NCI-H1048 (cell line): Measurements from ENCODE around the gene RABL3.
"Not testable (repeated sequence)": the region's sequence is repeated elsewhere in the genome, so short reads cannot be mapped to it uniquely, and the experiment has no call there.

ENCODE experiments used
- DNase-seq: peaks from one replicate; lab custom pipeline; 2025; lab: John Stamatoyannopoulos, UW

RABL3 gene

GRCh38 chr3:120682095-120682681, 60.1 kb downstream of the RABL3 start, which contains the start of gene HGD:
TSS of gene HGD (minus strand) at chr3:120682239. CDS start at chr3:120682111, 128 bp downstream.
- no peak for DNase-seq

GRCh38 chr3:120681506-120682038, 60.7 kb downstream of the RABL3 start:
- DNase-seq, result no peak

- no peak for DNase-seq
Observed at GRCh38 chr3:120681018-120681417, 61.3 kb downstream of the RABL3 start.

GRCh38 chr3:120680193-120680894, 62.0 kb downstream of the RABL3 start:
- no peak for DNase-seq

- DNase-seq, result no peak
Observed at GRCh38 chr3:120678984-120679383, 63.3 kb downstream of the RABL3 start.

GRCh38 chr3:120678331-120678947, 63.9 kb downstream of the RABL3 start:
- no peak for DNase-seq

- not testable (repeated sequence) for DNase-seq
Observed at GRCh38 chr3:120677193-120677592, 65.1 kb downstream of the RABL3 start.

GRCh38 chr3:120673116-120673515, 69.2 kb downstream of the RABL3 start:
- no peak for DNase-seq

- DNase-seq, result no peak
Observed at GRCh38 chr3:120670576-120670975, 71.7 kb downstream of the RABL3 start.

GRCh38 chr3:120664926-120665325, 77.4 kb downstream of the RABL3 start:
- no peak for DNase-seq

GRCh38 chr3:120661945-120662344, 80.4 kb downstream of the RABL3 start:
- DNase-seq, result no peak

- no peak for DNase-seq
Observed at GRCh38 chr3:120661106-120661905, 81.0 kb downstream of the RABL3 start.

GRCh38 chr3:120659834-120660233, 82.5 kb downstream of the RABL3 start:
- no peak for DNase-seq

GRCh38 chr3:120659285-120659684, 83.0 kb downstream of the RABL3 start:
- DNase-seq, result no peak

- DNase-seq, result no peak
Observed at GRCh38 chr3:120652896-120653545, 89.3 kb downstream of the RABL3 start.

- no peak for DNase-seq
Observed at GRCh38 chr3:120652281-120652680, 90.0 kb downstream of the RABL3 start.

GRCh38 chr3:120650311-120650710, 92.0 kb downstream of the RABL3 start:
- no peak for DNase-seq

GRCh38 chr3:120649830-120650233, 92.5 kb downstream of the RABL3 start:
- no peak for DNase-seq

- no peak for DNase-seq
Observed at GRCh38 chr3:120648290-120648689, 94.0 kb downstream of the RABL3 start.

- no peak for DNase-seq
Observed at GRCh38 chr3:120646771-120647432, 95.4 kb downstream of the RABL3 start.
